ENCODE data around the gene PRDM16.

Gene PRDM16

DNA sequence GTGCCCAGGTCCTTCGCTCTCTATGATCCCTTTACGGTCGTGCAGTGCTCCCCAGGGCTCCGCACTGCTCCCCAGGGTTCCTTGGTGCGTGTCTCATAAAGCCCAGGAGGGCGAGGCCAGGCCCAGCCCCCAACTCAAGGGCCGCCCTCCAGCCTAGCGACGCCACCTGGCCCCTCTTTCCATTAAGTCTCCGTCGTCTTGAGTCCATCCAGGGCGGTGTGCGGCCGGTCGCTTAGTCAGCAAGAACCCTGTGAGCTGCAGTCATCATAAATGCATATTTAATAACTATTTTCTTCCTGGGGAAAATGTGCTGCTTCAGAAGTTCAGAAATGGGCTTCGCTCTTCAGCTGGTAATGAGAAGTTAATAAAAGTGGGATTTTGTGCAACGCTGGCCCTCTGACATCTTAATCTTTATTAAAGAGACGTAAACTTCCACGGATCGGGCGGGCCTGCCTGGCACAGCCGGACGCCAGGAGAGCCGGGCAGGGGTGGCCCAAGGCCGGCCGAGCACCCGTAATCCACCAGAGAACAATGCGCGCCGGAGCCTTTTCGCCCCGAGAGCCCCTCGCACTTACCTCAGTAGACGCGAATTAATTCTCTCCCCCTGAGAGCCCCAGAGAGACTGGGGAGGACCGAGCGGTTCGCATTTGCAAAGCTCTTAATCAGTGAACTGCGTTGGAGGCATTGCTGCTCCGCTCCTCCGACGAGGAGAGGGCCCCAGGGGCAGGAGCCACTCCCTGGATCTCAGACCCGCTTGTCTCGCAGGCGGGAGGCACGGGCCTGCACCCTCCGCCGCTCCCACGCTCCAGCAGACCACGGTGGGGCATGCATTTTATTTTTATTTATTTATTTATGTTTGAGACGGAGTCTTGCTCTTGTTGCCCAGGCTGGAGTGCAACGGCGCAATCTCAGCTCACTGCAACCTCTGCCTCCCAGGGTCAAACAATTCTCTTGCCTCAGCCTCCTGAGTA, 197.1 kb downstream of the PRDM16 start:
- Histone ChIP-seq H3K27me3 (ENCODE audit: insufficient read depth, low read length) (peaks cover 27% of the 10 kb centered on the region), H3K9me3 (ENCODE audit: low read length) (peaks cover 4% of the 10 kb centered on the region), H3K4me1 (ENCODE audit: insufficient read depth, low read length) (no peaks in the 10 kb centered on the region), H3K4me3 (ENCODE audit: low read length) (no peak overlapping the region), H3K36me3 (ENCODE audit: insufficient read depth, low read length) (no peaks in the 10 kb centered on the region), H2AFZ (ENCODE audit: low read depth, low read length) (no peak overlapping the region)

DNA sequence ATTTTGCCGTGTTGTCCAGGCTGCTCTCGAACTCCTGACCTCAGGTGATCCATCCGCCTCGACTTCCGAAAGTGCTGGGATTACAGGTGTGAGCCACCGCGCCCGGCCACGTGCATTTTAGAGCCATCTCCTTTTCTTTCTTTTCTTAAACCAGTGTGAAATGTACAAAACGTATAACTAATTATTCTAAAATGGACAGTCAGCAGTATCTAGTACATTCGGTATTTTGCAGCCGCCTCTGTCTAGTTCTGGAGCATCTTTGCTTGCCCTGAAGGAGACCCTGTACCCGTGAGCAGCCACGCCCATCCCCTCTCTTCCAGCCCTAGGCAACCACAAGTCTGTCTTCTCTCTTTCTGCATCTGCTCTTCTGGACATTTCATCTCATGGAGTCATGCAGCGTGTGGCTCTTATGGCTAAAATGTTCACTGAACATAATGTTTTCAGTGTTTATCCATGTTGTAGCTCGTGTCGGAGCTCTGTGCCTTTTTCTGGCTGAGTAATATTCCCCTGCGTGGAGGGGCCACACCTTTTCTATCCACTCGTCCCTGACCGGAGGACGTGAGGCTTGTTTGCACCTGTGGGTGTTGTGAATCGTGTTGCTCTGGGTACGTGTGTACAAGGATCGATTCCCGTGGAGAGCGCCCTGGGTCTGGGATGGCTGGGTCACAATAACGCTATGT, 198.0 kb downstream of the PRDM16 start:
- H2AFZ ChIP-seq (ENCODE audit: low read depth, low read length): no peak overlapping the region
- no peaks in the 10 kb centered on the region for H3K36me3 ChIP-seq (ENCODE audit: insufficient read depth, low read length)
- peaks cover 31% of the 10 kb centered on the region for H3K27me3 ChIP-seq (ENCODE audit: insufficient read depth, low read length)
- no peaks in the 10 kb centered on the region for H3K4me1 ChIP-seq (ENCODE audit: insufficient read depth, low read length)
- peaks cover 4% of the 10 kb centered on the region for H3K9me3 ChIP-seq (ENCODE audit: low read length)
- H3K4me3 ChIP-seq (ENCODE audit: low read length): no peak overlapping the region

DNA sequence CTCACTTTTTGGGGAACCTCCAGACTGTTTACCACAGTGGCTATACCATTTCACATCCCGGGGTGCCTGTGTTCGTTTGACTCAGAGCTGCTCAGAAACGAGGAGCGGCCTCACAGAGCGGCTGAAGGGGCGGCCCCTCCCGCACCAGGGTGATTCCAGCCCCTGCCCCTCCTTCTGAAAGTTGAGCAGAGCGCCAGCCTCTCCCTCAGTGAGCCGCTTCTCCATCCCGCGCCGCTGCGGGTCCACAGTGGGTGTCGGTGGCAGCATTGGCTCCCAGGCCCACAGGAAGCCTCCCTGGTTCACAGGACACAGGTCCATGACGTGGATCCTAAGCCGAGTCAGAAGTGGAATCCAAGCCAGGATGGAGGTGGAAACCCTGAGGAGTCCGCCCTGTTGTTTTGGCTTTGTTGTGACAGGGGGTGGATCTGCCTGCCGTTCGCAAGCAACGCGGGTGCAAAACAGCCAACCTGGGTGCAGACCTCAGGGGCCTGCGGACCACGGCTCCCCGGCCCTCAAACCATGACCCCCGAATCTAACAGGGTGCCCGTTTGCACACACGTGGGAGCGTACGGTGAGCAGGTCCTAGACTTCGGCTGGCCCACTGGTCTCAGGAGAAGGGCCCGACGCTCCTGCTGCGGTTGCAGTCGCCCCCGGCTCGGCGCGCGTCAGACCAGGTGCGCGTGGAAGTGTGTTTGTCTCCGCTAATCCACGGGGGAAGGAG, 198.7 kb downstream of the PRDM16 start:
- no peaks in the 10 kb centered on the region for H3K4me1 ChIP-seq (ENCODE audit: insufficient read depth, low read length)
- no peaks in the 10 kb centered on the region for H3K36me3 ChIP-seq (ENCODE audit: insufficient read depth, low read length)

DNA sequence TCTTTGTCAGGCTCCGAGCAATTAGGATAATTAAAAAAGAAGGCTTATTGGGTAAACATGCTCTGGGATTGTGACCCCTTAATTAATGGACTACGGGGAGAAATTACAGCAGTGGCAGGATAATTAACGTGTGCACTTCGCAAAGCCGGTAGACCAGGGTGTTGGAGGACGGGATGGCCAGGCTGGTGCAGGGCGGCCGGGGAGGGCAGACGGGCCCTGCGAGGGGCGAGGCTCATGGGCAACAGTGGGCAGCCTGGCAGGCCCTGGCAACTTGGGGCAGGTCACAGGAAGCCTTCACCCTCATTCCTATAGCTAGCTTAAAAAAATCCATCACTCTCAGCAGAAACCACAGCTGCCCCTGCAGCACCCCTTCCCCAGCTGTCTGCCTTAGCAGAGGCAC, 199.3 kb downstream of the PRDM16 start:
- H3K4me1 ChIP-seq (ENCODE audit: insufficient read depth, low read length): no peaks in the 10 kb centered on the region
- no peak overlapping the region for H2AFZ ChIP-seq (ENCODE audit: low read depth, low read length)
- no peak overlapping the region for H3K4me3 ChIP-seq (ENCODE audit: low read length)
- peaks cover 4% of the 10 kb centered on the region for H3K9me3 ChIP-seq (ENCODE audit: low read length)
- H3K27me3 ChIP-seq (ENCODE audit: insufficient read depth, low read length): peaks cover 31% of the 10 kb centered on the region
- no peaks in the 10 kb centered on the region for H3K36me3 ChIP-seq (ENCODE audit: insufficient read depth, low read length)

More for the DNA sequence above, 198.7 kb downstream of the PRDM16 start:
- H2AFZ ChIP-seq (ENCODE audit: low read depth, low read length): no peak overlapping the region
- no peak overlapping the region for H3K4me3 ChIP-seq (ENCODE audit: low read length)
- H3K9me3 ChIP-seq (ENCODE audit: low read length): peaks cover 4% of the 10 kb centered on the region
- peaks cover 31% of the 10 kb centered on the region for H3K27me3 ChIP-seq (ENCODE audit: insufficient read depth, low read length)

DNA sequence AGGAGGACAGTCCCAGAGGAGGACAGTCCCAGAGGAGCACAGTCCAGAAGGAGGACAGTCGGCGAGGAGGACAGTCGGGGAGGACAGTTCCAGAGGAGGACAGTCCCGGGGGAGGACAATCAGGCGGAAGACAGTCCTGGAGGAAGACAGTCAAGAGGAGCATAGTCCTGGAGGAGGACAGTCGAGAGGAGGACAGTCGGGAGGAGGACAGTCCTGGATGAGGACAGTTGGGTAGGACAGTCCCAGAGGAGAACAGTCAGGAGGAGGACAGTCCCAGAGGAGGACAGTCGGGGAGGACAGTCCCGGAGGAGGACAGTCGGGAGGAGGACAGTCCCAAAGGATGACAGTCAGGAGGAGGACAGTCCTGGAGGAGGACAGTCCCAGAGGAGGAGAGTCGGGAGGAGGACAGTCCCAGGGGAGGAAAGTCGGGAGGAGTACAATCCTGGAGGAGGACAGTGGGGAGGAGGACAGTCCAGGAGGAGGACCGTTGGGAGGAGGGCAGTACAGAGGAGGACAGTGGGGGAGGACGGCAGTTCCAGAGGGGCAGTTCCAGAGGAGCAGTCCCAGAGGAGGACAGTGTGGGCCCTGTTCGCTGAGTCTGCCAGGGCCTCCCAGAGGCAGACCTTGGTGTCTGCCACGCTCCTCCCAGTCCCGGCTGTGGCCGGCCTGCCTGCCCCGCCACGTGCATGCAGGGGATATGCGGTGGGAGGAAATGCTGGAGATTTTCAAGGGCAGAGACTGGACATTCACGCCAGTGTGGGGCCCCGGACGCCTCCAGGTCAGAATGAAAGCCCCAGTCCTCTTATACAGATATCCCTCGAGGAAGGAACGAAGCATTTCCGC, 201.6 kb downstream of the PRDM16 start:
- no peaks in the 10 kb centered on the region for H3K4me1 ChIP-seq (ENCODE audit: insufficient read depth, low read length)
- peaks cover 25% of the 10 kb centered on the region for H3K27me3 ChIP-seq (ENCODE audit: insufficient read depth, low read length)
- no peaks in the 10 kb centered on the region for H3K36me3 ChIP-seq (ENCODE audit: insufficient read depth, low read length)
- no peak overlapping the region for H2AFZ ChIP-seq (ENCODE audit: low read depth, low read length)
- H3K9me3 ChIP-seq (ENCODE audit: low read length): peaks cover 4% of the 10 kb centered on the region
- H3K4me3 ChIP-seq (ENCODE audit: low read length): no peak overlapping the region

DNA sequence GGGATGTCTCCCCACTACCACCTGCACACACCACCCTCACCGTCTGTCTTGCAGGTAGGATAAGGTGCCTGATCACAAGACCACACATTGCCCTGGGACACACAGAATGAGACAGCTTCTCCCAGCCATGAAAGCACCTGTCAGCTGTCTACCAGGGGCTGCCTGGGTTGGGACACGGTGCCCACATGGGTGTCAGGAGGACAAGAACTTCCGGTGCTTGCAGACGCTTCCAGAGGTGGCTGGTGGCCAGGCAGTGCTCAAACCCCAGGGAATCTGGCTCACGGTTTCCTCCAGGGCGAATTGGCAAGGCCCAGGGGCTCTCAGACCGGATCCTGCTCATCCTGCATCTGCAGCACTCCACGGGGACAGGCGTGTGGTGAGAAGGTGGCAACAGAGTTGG, 202.9 kb downstream of the PRDM16 start:
- H3K4me1 ChIP-seq (ENCODE audit: insufficient read depth, low read length): no peaks in the 10 kb centered on the region
- no peak overlapping the region for H3K4me3 ChIP-seq (ENCODE audit: low read length)
- no peaks in the 10 kb centered on the region for H3K36me3 ChIP-seq (ENCODE audit: insufficient read depth, low read length)
- peaks cover 4% of the 10 kb centered on the region for H3K9me3 ChIP-seq (ENCODE audit: low read length)
- H3K27me3 ChIP-seq (ENCODE audit: insufficient read depth, low read length): peaks cover 33% of the 10 kb centered on the region
- no peak overlapping the region for H2AFZ ChIP-seq (ENCODE audit: low read depth, low read length)

- H2AFZ ChIP-seq (ENCODE audit: low read depth, low read length): no peak overlapping the region
- no peak overlapping the region for H3K4me3 ChIP-seq (ENCODE audit: low read length)
- H3K9me3 ChIP-seq (ENCODE audit: low read length): peaks cover 4% of the 10 kb centered on the region
- no peaks in the 10 kb centered on the region for H3K36me3 ChIP-seq (ENCODE audit: insufficient read depth, low read length)
- no peaks in the 10 kb centered on the region for H3K4me1 ChIP-seq (ENCODE audit: insufficient read depth, low read length)
- H3K27me3 ChIP-seq (ENCODE audit: insufficient read depth, low read length): peaks cover 39% of the 10 kb centered on the region
Measured at GRCh38 chr1:3272321-3273045, 203.5 kb downstream of the PRDM16 start.

GRCh38 chr1:3273447-3273846, 204.4 kb downstream of the PRDM16 start:
- H3K4me3 ChIP-seq (ENCODE audit: low read length): no peak overlapping the region

DNA sequence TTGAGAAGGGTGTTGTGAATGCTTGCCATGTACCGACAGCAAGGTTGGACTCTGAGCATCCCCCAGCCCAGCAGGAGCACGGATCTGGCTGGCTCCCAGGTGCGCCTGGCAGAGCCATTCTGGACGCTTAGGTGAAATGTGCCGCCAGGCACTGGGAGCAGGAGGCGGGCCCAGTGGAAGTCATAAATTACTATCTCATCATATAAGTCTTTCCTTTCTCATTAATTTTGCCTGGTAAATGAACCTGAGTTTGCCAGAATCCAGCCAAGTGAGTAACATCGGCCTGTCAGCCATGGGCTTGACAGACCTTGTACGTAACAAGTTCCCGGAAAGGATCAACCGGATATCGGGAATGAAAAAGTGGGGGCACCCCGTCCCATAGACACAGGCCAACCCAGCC, 206.0 kb downstream of the PRDM16 start:
- Histone ChIP-seq H3K9me3 (ENCODE audit: low read length) (peaks cover 3% of the 10 kb centered on the region), H3K4me1 (ENCODE audit: insufficient read depth, low read length) (no peaks in the 10 kb centered on the region), H2AFZ (ENCODE audit: low read depth, low read length) (no peak overlapping the region), H3K36me3 (ENCODE audit: insufficient read depth, low read length) (no peaks in the 10 kb centered on the region), H3K27me3 (ENCODE audit: insufficient read depth, low read length) (peaks cover 57% of the 10 kb centered on the region), H3K4me3 (ENCODE audit: low read length) (no peak overlapping the region)

More at GRCh38 chr1:3273447-3273846, 204.4 kb downstream of the PRDM16 start:
- no peak overlapping the region for H2AFZ ChIP-seq (ENCODE audit: low read depth, low read length)
- no peaks in the 10 kb centered on the region for H3K4me1 ChIP-seq (ENCODE audit: insufficient read depth, low read length)
- peaks cover 46% of the 10 kb centered on the region for H3K27me3 ChIP-seq (ENCODE audit: insufficient read depth, low read length)
- H3K36me3 ChIP-seq (ENCODE audit: insufficient read depth, low read length): no peaks in the 10 kb centered on the region
- peaks cover 4% of the 10 kb centered on the region for H3K9me3 ChIP-seq (ENCODE audit: low read length)

GRCh38 chr1:3275471-3276340, 206.7 kb downstream of the PRDM16 start:
- Histone ChIP-seq H3K27me3 (ENCODE audit: insufficient read depth, low read length) (peaks cover 64% of the 10 kb centered on the region), H3K4me1 (ENCODE audit: insufficient read depth, low read length) (no peaks in the 10 kb centered on the region), H2AFZ (ENCODE audit: low read depth, low read length) (no peak overlapping the region), H3K4me3 (ENCODE audit: low read length) (no peak overlapping the region), H3K36me3 (ENCODE audit: insufficient read depth, low read length) (no peaks in the 10 kb centered on the region), H3K9me3 (ENCODE audit: low read length) (no peaks in the 10 kb centered on the region)

GRCh38 chr1:3276341-3276800, 207.4 kb downstream of the PRDM16 start:
- Histone ChIP-seq H3K4me1 (ENCODE audit: insufficient read depth, low read length) (no peaks in the 10 kb centered on the region), H3K9me3 (ENCODE audit: low read length) (no peaks in the 10 kb centered on the region), H3K36me3 (ENCODE audit: insufficient read depth, low read length) (no peaks in the 10 kb centered on the region), H3K4me3 (ENCODE audit: low read length) (no peak overlapping the region), H3K27me3 (ENCODE audit: insufficient read depth, low read length) (peaks cover 63% of the 10 kb centered on the region), H2AFZ (ENCODE audit: low read depth, low read length) (no peak overlapping the region)
